DMS 273 treated with DMSO at 0.1 percent for 48 hours (cell line): ENCODE results near the gene RAB2B.

ENCODE experiments used
- DNase-seq: peaks from one replicate; lab custom pipeline; 2025; lab: John Stamatoyannopoulos, UW

RAB2B gene

DNA sequence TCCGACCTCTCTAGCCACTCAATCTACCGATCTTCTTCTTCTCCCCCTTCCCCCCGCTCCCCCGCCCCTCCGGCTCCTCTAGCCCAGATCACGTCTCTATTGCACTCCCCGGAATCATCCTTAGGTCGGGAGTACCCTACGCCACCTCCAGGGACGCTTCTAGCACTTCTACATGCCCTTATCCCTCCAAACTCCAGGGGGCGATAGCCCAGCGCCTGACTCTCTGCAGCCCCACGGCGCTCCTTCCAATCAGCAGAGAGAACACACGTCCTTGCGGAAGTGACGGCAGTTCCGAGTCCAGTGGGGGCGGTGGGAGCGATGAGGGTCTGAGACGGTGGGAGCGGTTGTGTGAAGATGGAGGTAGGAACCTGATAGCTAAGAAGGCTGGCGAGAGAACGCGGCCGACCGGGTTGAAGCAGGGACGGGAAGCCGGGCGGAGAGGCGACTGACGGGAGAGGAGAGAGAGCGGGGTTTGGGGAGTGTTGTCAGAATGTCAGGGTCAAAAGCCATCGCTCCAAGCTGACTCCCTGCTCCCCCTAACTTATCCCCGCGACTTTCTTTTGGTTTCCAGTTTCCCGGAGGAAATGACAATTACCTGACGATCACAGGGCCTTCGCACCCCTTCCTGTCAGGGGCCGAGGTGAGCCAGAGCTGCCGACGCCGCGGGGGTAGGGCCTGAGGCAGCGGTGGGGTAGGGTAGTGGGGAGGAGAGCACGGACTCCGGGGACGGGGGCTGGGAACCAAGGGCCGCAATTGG, at the start of gene RAB2B, which contains the start of gene TOX4:
Gene RAB2B (minus strand): TSS at position 35 of the 757 bp plus-strand sequence. CDS start 87 bp downstream, outside the sequence.
Gene TOX4 (plus strand): TSS at position 271 of the 757 bp plus-strand sequence. CDS start 84 bp downstream, at position 355.
- peak; percentile 97 for DNase-seq

DNA sequence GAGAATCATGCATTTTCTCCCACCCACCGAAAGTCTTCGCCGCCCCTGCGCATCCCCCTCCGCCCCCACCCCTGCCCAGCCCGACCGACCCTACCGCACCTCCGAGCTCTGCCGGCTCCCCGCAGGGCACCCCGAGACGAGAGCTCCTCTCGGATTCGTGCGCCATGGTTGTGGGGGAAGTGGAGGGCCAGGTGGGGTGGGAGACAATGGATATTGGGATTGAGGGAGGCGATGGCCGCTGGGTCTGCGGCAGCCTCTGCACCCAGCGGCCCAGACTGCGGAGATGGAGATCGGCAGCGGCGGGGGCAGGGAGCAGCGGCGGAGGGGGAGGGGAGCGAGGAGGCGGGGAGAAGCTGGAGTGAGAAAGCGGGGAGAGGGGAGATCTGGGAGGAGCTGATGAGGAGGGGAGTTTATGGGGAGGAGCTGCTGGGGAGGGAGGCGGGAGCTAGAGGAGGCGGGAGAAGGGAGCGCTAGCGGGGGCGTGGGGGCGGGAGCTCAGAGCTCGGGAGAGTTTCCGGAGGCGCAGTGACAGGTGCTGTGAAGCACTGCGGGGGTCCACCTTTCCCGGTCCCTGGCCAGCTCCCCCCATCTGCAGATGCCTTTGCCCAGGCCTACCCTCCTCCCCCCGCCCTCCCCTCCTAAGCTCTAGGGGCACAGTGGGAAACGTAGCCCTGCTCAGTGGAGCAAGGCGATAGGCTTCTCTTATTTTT, 49.4 kb upstream of the RAB2B start, which contains the start of gene SALL2:
Gene SALL2 (minus strand): TSS at position 385 of the 710 bp plus-strand sequence. CDS start 219 bp downstream, at position 166.
- DNase-seq, result peak; percentile 69

DNA sequence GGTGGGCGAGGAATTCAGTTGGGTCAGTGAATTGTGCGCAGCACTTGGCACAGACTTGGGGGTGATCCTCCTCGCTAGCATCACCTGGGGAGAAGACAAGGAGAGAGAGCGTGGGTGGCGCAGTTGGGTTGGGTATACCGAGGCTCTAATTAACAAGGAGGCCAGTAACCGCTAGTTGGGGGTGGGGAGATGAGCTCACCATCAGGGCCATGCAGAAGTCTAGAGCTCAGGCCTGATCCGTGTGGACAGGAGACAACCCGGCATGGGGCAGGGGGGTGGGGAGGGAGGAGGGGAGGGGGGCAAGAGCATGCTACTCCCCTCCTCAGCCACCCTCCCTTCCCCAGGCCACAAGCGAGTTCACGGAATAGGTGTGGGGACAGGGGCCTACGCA, 48.8 kb upstream of the RAB2B start:
- no peak for DNase-seq

DNA sequence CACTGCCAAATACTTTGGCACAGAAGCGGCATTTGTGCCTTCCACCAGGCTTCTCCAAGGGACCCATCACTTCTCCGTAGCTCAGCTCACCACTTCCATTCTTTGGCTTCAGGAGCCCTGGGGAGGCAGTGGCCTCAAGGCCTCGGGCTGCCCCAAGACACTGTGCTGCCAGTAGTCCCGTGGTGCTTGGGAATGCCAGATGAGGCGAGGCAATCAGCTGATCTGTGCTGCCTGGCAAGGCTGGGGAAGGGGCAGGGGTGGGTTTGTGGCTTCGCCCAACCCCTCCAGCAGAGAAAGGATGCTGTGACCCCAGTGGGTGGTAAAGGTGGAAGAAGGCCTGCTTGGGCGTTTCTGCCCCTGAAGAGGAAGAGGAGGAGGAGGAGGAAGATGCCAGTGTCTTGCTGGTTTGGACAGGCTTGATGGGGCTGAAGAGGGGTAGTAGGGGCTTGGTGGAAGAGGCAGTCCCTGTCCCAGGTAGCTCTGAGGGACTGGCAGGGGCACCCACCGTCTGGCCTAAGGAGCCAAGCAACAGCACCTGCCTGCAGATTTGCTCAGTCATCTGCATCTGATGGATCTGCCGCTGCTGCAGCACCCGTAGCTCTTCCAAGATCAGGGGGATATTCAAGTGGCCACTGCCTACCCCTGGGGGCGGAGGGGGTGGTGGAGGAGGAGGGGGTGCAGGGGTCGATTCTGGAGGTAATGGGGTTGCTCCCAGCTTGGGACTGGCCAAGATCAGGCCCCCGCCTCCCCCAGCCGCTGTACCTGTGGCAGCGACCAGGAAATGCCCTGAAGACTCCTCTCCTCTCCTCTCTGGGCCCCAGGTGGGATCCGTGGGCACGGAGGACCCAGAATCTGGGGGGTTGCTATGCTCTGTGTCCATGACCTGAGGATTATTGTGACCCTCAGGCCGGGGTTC, 48.1 kb upstream of the RAB2B start:
- no peak for DNase-seq

DNA sequence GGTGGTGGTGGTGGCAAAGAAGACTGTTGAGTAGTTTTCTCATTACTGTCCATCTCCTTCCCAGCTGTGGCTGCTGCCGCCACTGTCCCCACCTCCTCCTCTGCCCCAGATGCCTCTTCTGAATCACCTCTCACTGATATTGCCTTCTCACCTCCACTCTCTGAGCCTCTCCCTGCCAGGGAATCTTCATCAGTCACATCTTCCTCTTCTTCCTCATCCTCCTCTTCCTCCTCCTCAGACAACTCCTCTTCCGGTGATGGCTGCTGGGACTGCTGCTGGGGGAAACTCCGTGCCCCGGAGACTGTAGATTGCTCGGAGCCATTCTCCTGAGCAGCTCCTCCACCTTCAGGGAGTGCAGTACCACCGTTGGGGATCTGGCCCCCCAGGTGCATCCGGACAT, 46.4 kb upstream of the RAB2B start:
- DNase-seq, result no peak

DNA sequence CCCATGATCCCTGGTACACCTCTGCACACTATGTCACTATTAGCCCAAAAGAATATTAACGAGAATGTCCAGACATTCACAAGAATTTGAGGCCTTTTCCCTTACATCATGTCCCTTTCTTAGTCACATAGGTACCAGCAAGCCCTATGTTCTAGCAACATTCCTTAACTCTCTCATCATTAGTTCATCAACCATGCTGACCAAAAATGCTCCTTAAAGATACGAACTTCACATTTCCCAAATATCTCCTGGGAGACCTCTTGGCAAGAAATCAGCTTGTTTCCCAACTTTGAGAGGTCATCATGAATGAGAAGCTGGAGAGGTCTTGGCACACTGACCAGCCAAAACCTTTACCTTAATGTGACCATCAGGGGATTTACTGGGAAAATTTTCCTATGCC, 44.7 kb upstream of the RAB2B start:
- DNase-seq, result no peak

DNA sequence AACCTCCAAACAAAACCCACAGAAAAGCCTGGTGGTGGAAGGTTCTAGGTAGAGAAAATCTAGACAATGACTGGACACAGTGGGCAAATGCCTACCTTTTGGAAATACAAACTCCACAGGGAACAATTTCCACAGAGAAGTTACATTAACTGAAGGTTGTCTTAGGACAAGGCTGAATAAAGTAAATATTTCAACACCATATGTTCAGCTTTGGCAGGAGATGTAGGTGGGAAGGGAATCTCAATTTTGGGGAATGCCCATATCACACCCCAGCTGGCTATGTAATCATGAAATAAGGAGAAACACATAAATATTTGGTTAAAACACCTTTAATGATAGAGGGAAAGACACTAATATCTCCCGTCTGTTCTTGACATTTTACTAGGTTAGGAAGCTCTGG, 44.0 kb upstream of the RAB2B start:
- DNase-seq, result peak; percentile 24

DNA sequence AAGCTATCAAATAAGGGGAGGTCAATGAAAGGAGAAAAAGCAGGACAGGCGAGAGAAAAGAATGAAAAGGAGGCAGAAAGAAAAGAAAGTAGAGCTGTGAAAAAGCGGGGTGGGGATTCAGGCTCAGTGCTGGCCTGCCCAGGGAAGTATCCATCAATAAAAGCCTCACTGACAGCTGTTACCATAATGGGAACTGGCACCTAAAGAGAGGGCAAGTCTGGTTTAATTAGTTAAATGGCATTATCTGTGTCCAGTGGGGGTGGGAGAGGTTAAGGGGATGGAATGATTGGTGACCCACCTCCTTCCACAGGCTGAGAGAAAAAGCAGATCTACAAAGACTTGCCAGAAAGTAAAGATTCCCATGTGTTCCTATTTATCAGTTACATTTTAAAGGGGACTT, 42.0 kb upstream of the RAB2B start:
- no peak for DNase-seq

DNA sequence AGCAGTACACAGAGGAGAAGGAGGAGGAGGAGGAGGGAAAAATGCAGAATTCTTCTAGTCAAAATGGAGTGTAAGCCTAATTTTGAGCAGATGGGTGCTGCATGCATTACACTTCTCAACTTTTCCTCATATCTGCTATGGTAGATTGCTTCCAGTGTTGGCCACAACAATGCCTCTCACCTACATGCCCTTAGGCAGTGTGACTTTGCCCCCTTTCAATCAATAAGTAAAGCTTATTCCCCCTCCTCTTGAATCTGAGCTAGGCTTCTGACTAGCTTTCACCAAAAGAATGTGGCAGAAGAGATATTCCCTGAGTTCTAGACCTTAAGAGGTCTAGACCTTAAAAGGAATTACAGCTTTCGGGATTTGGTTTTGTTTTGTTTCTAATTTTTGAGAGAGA, 37.6 kb upstream of the RAB2B start:
- no peak for DNase-seq

DNA sequence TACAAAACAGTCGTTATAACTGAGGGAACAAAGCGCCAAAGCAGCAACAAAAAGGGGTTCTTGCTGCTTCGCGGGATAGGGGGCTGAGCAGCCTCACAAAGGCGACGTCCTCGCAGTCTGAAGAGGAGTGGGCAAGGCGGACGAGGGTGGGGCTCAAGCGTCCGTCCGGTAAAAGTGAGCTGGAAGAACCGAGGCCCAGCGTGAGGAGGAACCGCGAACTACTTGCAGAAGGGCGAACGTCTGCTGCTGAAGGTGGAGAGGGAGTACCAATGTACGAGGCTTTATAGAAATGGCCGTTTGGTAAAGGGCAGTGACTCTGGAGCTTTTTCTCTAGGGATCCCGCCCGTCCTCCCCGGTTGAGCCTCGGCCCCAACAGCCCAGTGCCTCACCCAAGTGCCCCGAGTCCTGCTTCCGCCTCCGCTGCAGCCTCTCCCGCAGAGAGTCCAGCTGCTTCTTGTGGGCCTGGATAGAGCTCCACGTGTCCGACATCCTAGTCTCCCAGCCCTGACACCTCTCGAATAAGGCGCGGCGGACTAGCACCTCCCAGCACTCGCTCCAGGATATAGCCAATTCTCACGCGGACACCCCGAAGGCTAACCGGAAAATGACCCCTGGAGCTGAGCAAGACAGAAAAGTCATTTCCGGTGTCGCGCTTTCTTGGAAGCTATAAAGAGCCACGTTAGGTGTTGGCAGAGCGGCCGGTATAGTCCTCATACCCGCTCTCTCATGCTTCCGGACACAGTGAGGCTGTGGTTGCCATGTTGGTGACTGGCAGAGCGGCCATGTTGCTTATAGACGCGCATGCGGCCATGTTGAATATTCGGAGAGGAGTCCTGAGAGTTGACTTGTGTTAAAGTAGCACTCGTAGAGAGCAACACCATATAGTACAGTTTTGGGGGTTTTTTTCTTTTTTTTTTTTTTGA, 34.2 kb upstream of the RAB2B start, which contains the start of gene METTL3:
Gene METTL3 (minus strand): TSS at position 606 of the 923 bp plus-strand sequence. CDS start 117 bp downstream, at position 489.
- DNase-seq, result peak; percentile 96

DNA sequence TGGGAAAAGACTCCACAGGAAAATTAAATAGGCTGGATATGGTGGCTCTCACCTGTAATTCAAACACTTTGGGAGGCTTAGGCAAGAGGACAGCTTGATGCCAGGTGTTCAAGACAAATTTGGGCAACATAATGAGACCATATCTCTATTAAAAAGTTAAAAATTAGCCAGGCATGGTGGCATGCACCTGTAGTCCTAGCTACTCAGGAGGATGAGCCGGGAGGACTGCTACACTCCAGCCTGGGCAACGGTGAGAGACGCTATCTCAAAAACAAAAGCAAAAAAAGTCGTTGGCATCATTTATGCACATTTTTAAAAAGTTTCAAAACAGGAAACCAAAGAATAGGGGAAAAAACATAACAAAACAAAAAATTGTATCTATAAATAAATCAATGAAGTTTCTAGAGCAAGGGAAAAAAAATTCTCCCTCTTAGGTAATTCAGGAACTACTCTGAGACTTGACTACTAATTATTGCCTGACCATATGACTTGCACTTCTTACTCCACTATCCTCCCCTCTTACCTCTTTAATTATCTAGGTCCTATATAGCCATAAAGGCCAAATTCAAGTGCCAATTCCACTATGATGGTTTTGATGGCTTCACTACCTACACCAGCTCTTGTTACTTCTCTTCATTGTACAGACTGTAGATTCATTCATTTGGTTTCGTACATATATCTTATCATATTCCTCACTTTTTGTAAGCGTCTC, 32.8 kb upstream of the RAB2B start:
- no peak for DNase-seq

DNA sequence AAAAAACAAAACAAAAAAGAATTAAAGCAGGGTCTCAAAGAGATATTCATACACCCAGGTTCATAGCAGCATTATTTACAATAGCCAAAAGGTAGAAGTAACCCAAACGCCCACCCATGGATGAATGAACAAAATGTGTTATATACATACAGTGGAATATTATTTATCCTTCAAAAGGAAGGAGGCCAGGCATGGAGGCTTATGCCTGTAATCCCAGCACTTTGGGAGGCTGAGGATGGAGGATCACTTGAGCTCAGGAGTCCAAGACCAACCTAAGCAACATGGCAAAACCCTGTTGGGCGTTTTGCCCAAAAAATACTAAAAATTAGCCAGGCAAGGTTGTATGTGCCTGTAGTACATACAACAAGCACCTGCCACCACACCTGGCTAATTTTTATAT, 29.8 kb upstream of the RAB2B start:
- DNase-seq, result no peak

DNA sequence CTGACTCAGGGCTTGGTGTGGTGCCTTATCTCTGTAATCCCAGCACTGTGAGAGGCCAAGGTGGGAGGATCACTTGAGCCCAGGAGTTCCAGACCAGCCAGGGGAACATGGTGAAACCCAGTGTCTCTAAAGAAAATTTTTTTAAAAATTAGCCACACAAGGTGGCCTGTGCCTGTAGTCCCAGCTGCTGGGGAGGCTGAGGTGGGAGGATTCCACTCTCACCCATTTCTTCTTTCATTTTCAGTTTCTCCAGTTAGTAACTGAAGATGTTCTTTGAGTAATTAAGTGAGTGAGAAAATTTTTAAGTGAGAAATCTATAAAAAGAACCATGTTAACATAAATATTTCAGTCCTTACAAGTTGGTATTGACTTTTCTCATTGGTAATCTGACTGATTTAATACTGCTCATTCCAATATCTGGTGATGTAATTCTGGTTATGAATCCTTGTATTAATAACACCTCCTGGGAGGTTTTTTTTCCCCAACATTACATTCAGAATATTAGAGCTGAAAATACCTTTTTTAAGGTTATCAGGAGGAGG, 28.3 kb upstream of the RAB2B start:
- no peak for DNase-seq

DNA sequence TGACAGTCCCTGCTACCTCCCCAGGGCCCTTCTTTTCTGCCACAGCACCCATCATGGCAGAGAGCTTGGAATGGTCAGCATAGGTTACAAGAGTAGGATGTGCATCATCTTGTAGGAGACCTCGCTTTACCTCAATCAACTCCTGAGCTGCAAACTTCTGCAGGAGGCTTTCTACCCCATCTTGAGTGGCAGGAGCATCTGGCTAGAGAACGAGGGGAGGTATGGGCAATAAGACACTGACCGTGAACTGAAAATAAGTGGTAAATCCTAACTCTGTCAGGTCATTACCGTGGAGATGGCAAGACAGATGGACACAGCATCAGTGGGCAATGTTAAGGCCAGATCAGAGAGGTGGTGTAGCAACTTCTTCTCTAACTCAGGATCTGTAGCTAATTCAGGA, 26.6 kb upstream of the RAB2B start:
- DNase-seq, result no peak

DNA sequence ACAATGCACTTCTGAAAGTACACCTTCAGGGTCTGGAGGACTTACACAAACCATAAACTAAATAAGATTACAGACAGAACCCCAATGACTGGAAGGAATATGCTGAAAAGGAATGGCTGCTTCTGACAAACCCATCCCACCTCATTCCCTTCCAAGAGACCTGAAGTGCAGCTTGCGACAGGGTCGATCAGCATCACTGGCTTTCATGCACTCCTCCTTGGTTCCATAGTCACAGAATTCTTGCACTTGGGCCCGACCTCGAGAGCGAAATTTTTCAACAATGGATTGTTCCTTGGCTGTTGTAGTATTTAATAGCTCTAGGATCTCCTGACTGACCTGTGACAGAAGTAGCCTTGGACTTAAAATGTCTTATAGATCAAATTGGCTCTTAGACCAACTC, 24.8 kb upstream of the RAB2B start:
- DNase-seq, result no peak

DNA sequence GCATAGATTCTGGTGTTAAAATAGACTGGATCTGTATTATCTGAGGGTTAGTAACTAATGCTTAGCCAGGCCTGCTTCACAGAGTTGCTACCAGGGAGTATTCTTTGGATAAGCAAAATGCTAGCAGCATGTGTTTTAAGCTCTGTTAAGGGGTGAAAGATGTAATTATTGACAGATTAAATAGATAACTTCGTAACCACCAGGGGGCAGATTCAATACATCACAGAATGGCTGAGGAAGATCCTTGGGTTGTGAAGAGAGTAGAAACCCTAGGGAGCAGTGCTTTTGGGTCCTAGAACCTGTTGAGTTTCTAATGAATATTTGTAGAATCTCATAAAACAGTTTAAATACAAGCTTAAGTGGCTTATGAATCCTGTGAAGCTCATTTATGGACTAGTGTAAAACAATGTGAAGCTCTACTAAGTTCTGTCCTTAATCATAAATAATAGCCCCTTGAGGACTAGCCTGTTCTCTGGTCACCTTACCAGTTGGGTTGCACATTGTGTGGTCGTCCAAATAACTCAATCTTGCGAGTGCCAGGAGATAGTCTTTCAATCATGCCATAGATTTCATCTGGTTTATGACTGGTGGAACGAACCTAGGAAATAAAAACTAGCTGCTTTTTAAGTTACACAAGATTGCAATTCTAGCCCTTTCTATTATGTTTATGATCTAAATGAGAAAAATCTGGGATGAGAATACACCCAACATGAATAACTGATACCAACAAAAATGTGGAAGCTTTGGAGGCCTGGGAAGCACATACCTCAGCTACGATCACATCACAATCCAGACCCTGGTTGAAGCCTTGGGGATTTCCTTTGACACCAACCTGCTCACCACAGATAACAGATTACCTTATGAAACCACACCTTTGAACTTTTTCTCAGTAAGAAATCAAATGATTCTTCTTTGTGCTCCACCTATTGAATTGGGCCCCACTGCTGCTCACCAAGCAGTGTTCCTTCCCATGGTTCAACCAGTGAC, 22.1 kb upstream of the RAB2B start:
- DNase-seq, result no peak

DNA sequence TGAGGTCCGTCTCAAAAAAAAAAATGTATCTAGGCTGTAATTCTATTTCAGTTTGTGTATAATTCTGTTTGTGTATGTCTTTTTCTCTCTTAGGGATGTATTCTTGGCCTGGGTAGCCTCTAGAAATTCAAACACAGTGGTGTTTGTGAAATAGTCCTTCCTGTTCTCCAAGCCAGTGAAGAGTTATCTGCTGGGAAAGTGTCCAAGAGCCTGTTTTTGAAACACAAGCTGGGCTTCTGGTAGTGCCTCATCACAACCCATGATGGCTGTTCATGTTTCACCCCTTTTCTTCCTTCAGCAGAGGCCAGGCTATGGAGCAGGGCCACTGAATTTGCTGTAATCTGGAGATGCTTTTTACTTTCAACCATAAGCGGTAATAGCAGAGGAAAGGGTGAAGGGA, 19.7 kb upstream of the RAB2B start:
- DNase-seq, result no peak

DNA sequence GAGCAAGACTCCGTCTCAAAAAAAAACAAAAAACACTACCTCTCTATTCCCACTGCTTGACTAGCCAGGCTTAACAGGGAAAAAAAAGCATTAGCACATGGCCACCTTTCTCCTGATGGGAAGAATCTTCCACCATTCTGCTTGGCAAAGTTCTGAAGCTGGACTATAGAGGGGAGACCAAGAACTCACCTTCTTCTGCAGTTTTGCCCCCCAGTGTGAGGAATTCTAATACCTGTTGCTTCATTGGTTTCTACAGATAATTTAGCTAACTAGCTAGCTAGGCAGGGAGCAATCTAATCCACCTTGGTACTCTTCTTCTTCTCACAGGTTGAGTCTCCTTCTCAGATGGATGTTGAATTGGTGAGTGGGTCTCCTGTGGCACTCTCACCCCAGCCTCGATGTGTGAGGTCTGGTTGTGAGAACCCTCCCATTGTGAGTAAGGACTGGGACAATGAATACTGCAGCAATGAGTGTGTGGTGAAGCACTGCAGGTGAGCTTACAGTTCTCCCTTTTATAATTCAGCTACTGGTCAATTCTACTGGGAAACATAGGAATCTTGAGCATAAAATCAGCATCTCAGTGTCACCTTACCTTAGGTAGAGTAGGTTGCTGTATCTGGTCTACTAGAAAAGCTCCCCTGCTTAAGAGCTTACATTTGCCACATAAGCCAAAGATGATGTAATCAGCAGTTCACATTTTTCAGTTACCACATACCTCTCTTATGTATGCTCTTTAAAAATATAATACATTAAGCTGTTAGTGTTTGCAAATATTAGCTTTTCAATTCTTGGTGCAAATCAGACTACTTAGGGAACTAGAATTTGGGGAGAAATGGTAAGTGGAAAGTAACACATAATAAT, 18.4 kb upstream of the RAB2B start:
- DNase-seq, result no peak
